IPS-NIHi11 (cell line): ENCODE data around the gene IGLL5.
"Not testable (repeated sequence)": the region's sequence is repeated elsewhere in the genome, so short reads cannot be mapped to it uniquely, and the experiment has no call there.

Experiments
- DNase-seq: peaks from one replicate; pipeline ENCODE4 v3.0.0; 2012; ENCODE audit warnings: mixed read lengths, low spot score

IGLL5 gene

GRCh38 chr22:22914726-22915669, 27.4 kb downstream of the IGLL5 start:
- DNase-seq = no peak

- DNase-seq = no peak
Observed at GRCh38 chr22:22915670-22916035, 28.0 kb downstream of the IGLL5 start.

GRCh38 chr22:22916215-22916951, 28.8 kb downstream of the IGLL5 start:
- DNase-seq = no peak

- no peak for DNase-seq
Observed at GRCh38 chr22:22916952-22917290, 29.3 kb downstream of the IGLL5 start.

- DNase-seq = no peak
Observed at GRCh38 chr22:22917377-22917776, 29.8 kb downstream of the IGLL5 start.

GRCh38 chr22:22918297-22918965, 30.8 kb downstream of the IGLL5 start:
- no peak for DNase-seq

GRCh38 chr22:22919041-22919440, 31.4 kb downstream of the IGLL5 start:
- no peak for DNase-seq

GRCh38 chr22:22920104-22920654, 32.6 kb downstream of the IGLL5 start:
- DNase-seq = no peak

GRCh38 chr22:22920910-22921550, 33.4 kb downstream of the IGLL5 start:
- no peak for DNase-seq

- DNase-seq = no peak
Observed at GRCh38 chr22:22921575-22921974, 34.0 kb downstream of the IGLL5 start.

GRCh38 chr22:22922092-22922953, 34.7 kb downstream of the IGLL5 start:
- DNase-seq = not testable (repeated sequence)

GRCh38 chr22:22922954-22923319, 35.3 kb downstream of the IGLL5 start:
- no peak for DNase-seq

- DNase-seq = no peak
Observed at GRCh38 chr22:22923379-22923778, 35.8 kb downstream of the IGLL5 start.

- DNase-seq = no peak
Observed at GRCh38 chr22:22923930-22924329, 36.3 kb downstream of the IGLL5 start.

GRCh38 chr22:22924369-22925145, 36.9 kb downstream of the IGLL5 start:
- DNase-seq = no peak

GRCh38 chr22:22925146-22925804, 37.7 kb downstream of the IGLL5 start:
- no peak for DNase-seq

- DNase-seq = no peak
Observed at GRCh38 chr22:22925805-22926369, 38.3 kb downstream of the IGLL5 start.

- no peak for DNase-seq
Observed at GRCh38 chr22:22926370-22927195, 39.0 kb downstream of the IGLL5 start.
